Activated gamma-delta T cell treated with Interleukin-2 at 50 U/mL for 16 hours (primary cell): ENCODE data around the gene CASP10.
"Not testable (repeated sequence)": the region's sequence is repeated elsewhere in the genome, so short reads cannot be mapped to it uniquely, and the experiment has no call there.

Source experiments
- DNase-seq: peaks from one replicate; pipeline ENCODE4 v3.0.0-alpha.2; 2020

Gene CASP10

GRCh38 chr2:201235860-201236811, 53.2 kb downstream of the CASP10 start:
- peak; percentile 60 for DNase-seq

- no peak for DNase-seq
Measured at GRCh38 chr2:201237486-201238123, 54.7 kb downstream of the CASP10 start.

GRCh38 chr2:201239167-201239935, 56.4 kb downstream of the CASP10 start:
- not testable (repeated sequence) for DNase-seq

GRCh38 chr2:201242571-201243277, 59.8 kb downstream of the CASP10 start:
- DNase-seq = no peak

- no peak for DNase-seq
Measured at GRCh38 chr2:201244829-201245228, 61.9 kb downstream of the CASP10 start.

- no peak for DNase-seq
Measured at GRCh38 chr2:201246280-201246679, 63.3 kb downstream of the CASP10 start.

- DNase-seq = no peak
Measured at GRCh38 chr2:201248288-201248844, 65.4 kb downstream of the CASP10 start.

GRCh38 chr2:201249889-201250288, 66.9 kb downstream of the CASP10 start:
- no peak for DNase-seq

GRCh38 chr2:201250741-201251140, 67.8 kb downstream of the CASP10 start:
- no peak for DNase-seq

- DNase-seq = no peak
Measured at GRCh38 chr2:201254081-201254730, 71.3 kb downstream of the CASP10 start.

- DNase-seq = no peak
Measured at GRCh38 chr2:201255408-201256033, 72.6 kb downstream of the CASP10 start.

- no peak for DNase-seq
Measured at GRCh38 chr2:201256082-201256481, 73.1 kb downstream of the CASP10 start.

GRCh38 chr2:201257381-201257955, 74.5 kb downstream of the CASP10 start:
- DNase-seq = peak; percentile 49

- peak; percentile 97 for DNase-seq
Measured at GRCh38 chr2:201257956-201258665, 75.2 kb downstream of the CASP10 start.

GRCh38 chr2:201258666-201259615, 76.0 kb downstream of the CASP10 start:
- no peak for DNase-seq

- DNase-seq = peak; percentile 71
Measured at GRCh38 chr2:201260302-201260800, 77.4 kb downstream of the CASP10 start, which contains the start of gene CASP8. Gene CASP8, plus strand, starts transcription at chr2:201260536. Its CDS starts 5,951 bp downstream, at chr2:201266487.

- peak; percentile 71 for DNase-seq
Measured at GRCh38 chr2:201261471-201261870, 78.5 kb downstream of the CASP10 start.

GRCh38 chr2:201261906-201262305, 79.0 kb downstream of the CASP10 start:
- DNase-seq = no peak

- DNase-seq = no peak
Measured at GRCh38 chr2:201262718-201263117, 79.8 kb downstream of the CASP10 start.
